CD4-positive, alpha-beta T cell treated with Interleukin-12 subunit alpha and Interleukin-12 subunit beta, for 1 hour (primary cell): Measurements from ENCODE around the gene CEP152.

Source experiments
- DNase-seq: peaks from one replicate; pipeline ENCODE4 v3.0.0-alpha.2; 2020

Gene CEP152

GRCh38 chr15:48766196-48766595 lies 44.7 kb downstream of the CEP152 start:
- DNase-seq, result no peak

GRCh38 chr15:48765022-48765421 lies 45.8 kb downstream of the CEP152 start:
- DNase-seq, result no peak

- DNase-seq, result no peak
Measured at GRCh38 chr15:48761393-48762158, 49.3 kb downstream of the CEP152 start.

- DNase-seq, result no peak
Measured at GRCh38 chr15:48759921-48760320, 50.9 kb downstream of the CEP152 start.

- DNase-seq, result no peak
Measured at GRCh38 chr15:48757661-48758060, 53.2 kb downstream of the CEP152 start.

- no peak for DNase-seq
Measured at GRCh38 chr15:48754011-48754410, 56.9 kb downstream of the CEP152 start.

- DNase-seq, result no peak
Measured at GRCh38 chr15:48751595-48751994, 59.3 kb downstream of the CEP152 start.

- no peak for DNase-seq
Measured at GRCh38 chr15:48748535-48748934, 62.3 kb downstream of the CEP152 start.

- no peak for DNase-seq
Measured at GRCh38 chr15:48733615-48734014, 77.3 kb downstream of the CEP152 start.

- DNase-seq, result no peak
Measured at GRCh38 chr15:48730506-48730905, 80.4 kb downstream of the CEP152 start.

GRCh38 chr15:48723969-48724368 lies 86.9 kb downstream of the CEP152 start:
- DNase-seq, result no peak

GRCh38 chr15:48722764-48723661 lies 87.9 kb downstream of the CEP152 start:
- no peak for DNase-seq

- DNase-seq, result no peak
Measured at GRCh38 chr15:48721061-48721810, 89.6 kb downstream of the CEP152 start.

- DNase-seq, result no peak
Measured at GRCh38 chr15:48720646-48721045, 90.2 kb downstream of the CEP152 start.

- no peak for DNase-seq
Measured at GRCh38 chr15:48719668-48720067, 91.2 kb downstream of the CEP152 start.

GRCh38 chr15:48718646-48719045 lies 92.2 kb downstream of the CEP152 start:
- no peak for DNase-seq

- no peak for DNase-seq
Measured at GRCh38 chr15:48717458-48717857, 93.4 kb downstream of the CEP152 start.

GRCh38 chr15:48712546-48712945 lies 98.3 kb downstream of the CEP152 start:
- no peak for DNase-seq

- DNase-seq, result no peak
Measured at GRCh38 chr15:48710952-48711495, 99.8 kb downstream of the CEP152 start.

- no peak for DNase-seq
Measured at GRCh38 chr15:48708641-48709040, 102.2 kb downstream of the CEP152 start.

- no peak for DNase-seq
Measured at GRCh38 chr15:48705381-48705780, 105.5 kb downstream of the CEP152 start.

- no peak for DNase-seq
Measured at GRCh38 chr15:48703544-48703943, 107.3 kb downstream of the CEP152 start.
